NCI-H460 (cell line): ENCODE results near the gene CDC27. TPM values are rescaled to one million over a fixed set of nuclear protein-coding genes. Genes with fewer than 3 reads are reported as not detected.
"Not testable (repeated sequence)": the region's sequence is repeated elsewhere in the genome, so short reads cannot be mapped to it uniquely, and the experiment has no call there.

Experiments used
- DNase-seq: peaks from one replicate; pipeline ENCODE4 v3.0.0-alpha.2; 2016; ENCODE audit warnings: low read depth; ENCODE audit errors: extremely low read depth
- polyA plus RNA-seq: library from polyadenylated mRNA; depleted of rRNA; stranded (reverse); fragments of >200 nt; gene quantifications from 2 replicates; pipeline ENCODE4 v1.2.3, GENCODE V29; 2014; cell fraction: nucleus; rRNA removed
- total RNA-seq: library from RNA; depleted of rRNA; stranded (reverse); fragments of >200 nt; shearing (Covaris generic); gene quantifications from 2 replicates; pipeline ENCODE4 v1.2.3, GENCODE V29; 2014; rRNA removed

The CDC27 gene
- 105 and 138 TPM in 2 replicates for total RNA-seq
- polyA plus RNA-seq, result 76.1 and 76.5 TPM in 2 replicates

- DNase-seq, result peak; percentile 100
These were observed at the start of gene CDC27 for GRCh38 chr17:47188876-47189731. TSS of gene CDC27 (minus strand) at chr17:47189295. CDS start at chr17:47189172, 123 bp downstream.

- no peak for DNase-seq
These were observed 49.4 kb upstream of the CDC27 start for GRCh38 chr17:47238321-47239010.

GRCh38 chr17:47237841-47238240 lies 48.7 kb upstream of the CDC27 start:
- no peak for DNase-seq

- no peak for DNase-seq
These were observed 46.8 kb upstream of the CDC27 start for GRCh38 chr17:47235923-47236322.

GRCh38 chr17:47235506-47235905 lies 46.4 kb upstream of the CDC27 start:
- DNase-seq, result no peak

- DNase-seq, result no peak
These were observed 43.4 kb upstream of the CDC27 start for GRCh38 chr17:47232465-47232864.

- no peak for DNase-seq
These were observed 42.8 kb upstream of the CDC27 start for GRCh38 chr17:47231866-47232265.

- DNase-seq, result no peak
These were observed 42.2 kb upstream of the CDC27 start for GRCh38 chr17:47231334-47231733.

GRCh38 chr17:47230864-47231263 lies 41.8 kb upstream of the CDC27 start:
- DNase-seq, result no peak

- peak; percentile 83 for DNase-seq
These were observed 40.7 kb upstream of the CDC27 start for GRCh38 chr17:47229535-47230443.

- DNase-seq, result no peak
These were observed 38.8 kb upstream of the CDC27 start for GRCh38 chr17:47227862-47228261.

GRCh38 chr17:47225911-47226688 lies 37.0 kb upstream of the CDC27 start:
- no peak for DNase-seq

GRCh38 chr17:47225436-47225858 lies 36.4 kb upstream of the CDC27 start:
- DNase-seq, result peak; percentile 23

- no peak for DNase-seq
These were observed 35.9 kb upstream of the CDC27 start for GRCh38 chr17:47224966-47225365.

- DNase-seq, result not testable (repeated sequence)
These were observed 35.0 kb upstream of the CDC27 start for GRCh38 chr17:47224077-47224476.

- no peak for DNase-seq
These were observed 34.4 kb upstream of the CDC27 start for GRCh38 chr17:47223460-47223859.

- DNase-seq, result no peak
These were observed 33.9 kb upstream of the CDC27 start for GRCh38 chr17:47223007-47223406.

- DNase-seq, result no peak
These were observed 33.0 kb upstream of the CDC27 start for GRCh38 chr17:47222047-47222446.

- DNase-seq, result no peak
These were observed 32.1 kb upstream of the CDC27 start for GRCh38 chr17:47221154-47221553.

GRCh38 chr17:47220531-47220999 lies 31.5 kb upstream of the CDC27 start:
- no peak for DNase-seq
